OCI-LY1 (cell line): ENCODE data around the gene PDS5B.

ENCODE experiments used
- EZH2 ChIP-seq: fragments of 200-600 bp; sonication (generic), shearing (Covaris generic); IDR thresholded peaks from 2 replicates; pipeline ENCODE4 v1.8.0; 2017; ENCODE audit warnings: borderline replicate concordance, mixed run types, mild to moderate bottlenecking, antibody characterized with exemption, low read length, moderate library complexity, mixed read lengths
- TF ChIP-seq, protein P1 (sequence below): fragments of 200-600 bp; sonication (generic), shearing (Covaris generic); IDR thresholded peaks from 2 replicates; pipeline ENCODE4 v1.5.1; 2017; ENCODE audit warnings: mild to moderate bottlenecking, antibody characterized with exemption, low read length, moderate library complexity, mixed read lengths

DNA sequence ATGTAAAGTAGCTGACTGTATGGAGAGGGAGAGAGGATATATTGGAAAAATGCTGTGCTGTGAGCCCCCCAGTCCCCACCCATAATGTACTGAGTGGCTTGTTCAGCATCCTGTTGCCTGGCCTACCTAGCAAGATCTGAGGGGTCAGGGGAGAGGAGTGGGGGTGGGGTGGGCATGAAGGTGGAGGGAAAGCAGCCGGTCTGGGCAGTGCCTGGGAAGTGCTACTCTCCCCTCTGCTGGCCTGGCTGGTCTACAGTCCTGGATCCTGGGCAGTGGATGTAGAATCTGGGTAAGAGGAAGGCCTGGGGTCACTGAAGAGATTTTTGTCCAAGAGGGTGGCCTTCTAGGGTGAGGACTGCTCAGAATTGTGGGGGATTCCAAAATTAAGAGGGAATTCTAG, 210.5 kb downstream of the PDS5B start:
- TF ChIP-seq, protein P1, sequence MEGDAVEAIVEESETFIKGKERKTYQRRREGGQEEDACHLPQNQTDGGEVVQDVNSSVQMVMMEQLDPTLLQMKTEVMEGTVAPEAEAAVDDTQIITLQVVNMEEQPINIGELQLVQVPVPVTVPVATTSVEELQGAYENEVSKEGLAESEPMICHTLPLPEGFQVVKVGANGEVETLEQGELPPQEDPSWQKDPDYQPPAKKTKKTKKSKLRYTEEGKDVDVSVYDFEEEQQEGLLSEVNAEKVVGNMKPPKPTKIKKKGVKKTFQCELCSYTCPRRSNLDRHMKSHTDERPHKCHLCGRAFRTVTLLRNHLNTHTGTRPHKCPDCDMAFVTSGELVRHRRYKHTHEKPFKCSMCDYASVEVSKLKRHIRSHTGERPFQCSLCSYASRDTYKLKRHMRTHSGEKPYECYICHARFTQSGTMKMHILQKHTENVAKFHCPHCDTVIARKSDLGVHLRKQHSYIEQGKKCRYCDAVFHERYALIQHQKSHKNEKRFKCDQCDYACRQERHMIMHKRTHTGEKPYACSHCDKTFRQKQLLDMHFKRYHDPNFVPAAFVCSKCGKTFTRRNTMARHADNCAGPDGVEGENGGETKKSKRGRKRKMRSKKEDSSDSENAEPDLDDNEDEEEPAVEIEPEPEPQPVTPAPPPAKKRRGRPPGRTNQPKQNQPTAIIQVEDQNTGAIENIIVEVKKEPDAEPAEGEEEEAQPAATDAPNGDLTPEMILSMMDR, result no peak
- no peak for TF ChIP-seq EZH2
